T1000 (cell line): ENCODE results near the gene PER2.
A peak's percentile ranks its signal among the peaks of the same experiment; 100 is the strongest.
"Not testable (repeated sequence)": the region's sequence is repeated elsewhere in the genome, so short reads cannot be mapped to it uniquely, and the experiment has no call there.

Experiments
- DNase-seq: peaks from one replicate; lab custom pipeline; 2025; ENCODE audit warnings: mixed read lengths; lab: John Stamatoyannopoulos, UW

The PER2 gene, protein sequence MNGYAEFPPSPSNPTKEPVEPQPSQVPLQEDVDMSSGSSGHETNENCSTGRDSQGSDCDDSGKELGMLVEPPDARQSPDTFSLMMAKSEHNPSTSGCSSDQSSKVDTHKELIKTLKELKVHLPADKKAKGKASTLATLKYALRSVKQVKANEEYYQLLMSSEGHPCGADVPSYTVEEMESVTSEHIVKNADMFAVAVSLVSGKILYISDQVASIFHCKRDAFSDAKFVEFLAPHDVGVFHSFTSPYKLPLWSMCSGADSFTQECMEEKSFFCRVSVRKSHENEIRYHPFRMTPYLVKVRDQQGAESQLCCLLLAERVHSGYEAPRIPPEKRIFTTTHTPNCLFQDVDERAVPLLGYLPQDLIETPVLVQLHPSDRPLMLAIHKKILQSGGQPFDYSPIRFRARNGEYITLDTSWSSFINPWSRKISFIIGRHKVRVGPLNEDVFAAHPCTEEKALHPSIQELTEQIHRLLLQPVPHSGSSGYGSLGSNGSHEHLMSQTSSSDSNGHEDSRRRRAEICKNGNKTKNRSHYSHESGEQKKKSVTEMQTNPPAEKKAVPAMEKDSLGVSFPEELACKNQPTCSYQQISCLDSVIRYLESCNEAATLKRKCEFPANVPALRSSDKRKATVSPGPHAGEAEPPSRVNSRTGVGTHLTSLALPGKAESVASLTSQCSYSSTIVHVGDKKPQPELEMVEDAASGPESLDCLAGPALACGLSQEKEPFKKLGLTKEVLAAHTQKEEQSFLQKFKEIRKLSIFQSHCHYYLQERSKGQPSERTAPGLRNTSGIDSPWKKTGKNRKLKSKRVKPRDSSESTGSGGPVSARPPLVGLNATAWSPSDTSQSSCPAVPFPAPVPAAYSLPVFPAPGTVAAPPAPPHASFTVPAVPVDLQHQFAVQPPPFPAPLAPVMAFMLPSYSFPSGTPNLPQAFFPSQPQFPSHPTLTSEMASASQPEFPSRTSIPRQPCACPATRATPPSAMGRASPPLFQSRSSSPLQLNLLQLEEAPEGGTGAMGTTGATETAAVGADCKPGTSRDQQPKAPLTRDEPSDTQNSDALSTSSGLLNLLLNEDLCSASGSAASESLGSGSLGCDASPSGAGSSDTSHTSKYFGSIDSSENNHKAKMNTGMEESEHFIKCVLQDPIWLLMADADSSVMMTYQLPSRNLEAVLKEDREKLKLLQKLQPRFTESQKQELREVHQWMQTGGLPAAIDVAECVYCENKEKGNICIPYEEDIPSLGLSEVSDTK (N-terminal part only)

DNA sequence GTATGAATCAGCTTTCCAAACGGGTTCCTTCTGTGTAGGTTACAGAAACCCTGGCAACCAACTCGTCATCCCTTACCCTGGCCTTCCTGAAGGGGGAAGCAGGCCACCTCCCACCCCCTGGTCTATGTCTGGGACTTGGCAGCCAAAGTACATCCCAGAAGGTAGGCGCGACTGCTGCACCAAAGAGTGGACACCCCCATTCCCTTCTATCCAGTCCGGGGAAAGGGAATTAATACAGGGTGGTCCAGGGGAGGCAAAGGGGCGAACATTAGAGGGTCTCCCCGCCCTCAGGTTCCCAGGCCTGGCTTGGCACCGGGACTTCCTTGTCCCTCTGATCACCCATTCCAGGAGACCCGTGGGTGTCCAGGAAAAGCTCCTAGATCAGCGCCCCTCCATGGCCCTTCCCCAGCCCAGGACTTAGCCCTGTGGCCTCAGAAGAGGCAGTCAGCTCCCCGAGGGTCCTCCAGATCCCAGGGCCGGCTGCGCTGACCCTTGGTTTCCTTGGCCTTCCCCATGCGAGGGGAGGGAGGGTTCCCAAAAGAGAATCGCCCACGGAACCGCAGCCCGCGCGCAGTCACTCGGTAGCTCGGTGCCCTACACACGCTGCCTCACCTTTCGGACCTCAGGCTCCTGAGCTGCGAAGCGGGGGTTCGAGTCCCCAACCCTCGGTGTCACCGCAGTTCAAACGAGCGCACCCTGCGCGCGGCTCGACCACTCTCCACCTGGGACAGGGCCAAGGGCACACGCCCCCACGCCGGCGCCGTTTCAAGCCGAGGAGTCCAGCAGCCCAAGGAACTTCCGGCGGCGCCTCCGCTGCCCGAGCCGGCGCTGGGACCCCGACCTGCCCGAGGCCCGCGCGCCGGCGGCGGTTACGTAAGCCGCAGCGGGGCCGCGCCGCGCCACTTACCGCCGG lies at the start of gene PER2:
PER2 (minus strand) TSS at position 874 of the 913 bp plus-strand sequence. CDS start 10,674 bp downstream, outside the sequence.
- DNase-seq = peak; percentile 33

DNA sequence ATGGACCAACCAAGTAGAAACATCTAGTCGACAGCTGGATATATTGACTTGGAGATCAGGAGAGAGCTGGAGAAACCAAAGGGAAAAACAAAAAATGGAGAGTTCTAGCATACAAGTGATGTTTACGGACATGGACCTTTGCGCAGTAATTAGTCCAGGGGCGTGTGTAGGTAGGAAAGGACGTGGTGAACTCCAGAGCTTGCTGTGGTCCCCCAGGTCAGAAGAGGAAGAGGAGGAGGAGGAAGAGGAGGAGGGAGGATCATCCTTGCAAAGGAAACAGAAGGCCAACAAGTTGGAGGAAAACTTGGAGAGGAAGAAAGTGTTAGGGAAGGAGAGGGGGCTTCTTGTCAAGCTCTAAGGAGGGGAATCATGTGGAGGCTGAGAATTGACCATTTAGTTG lies 49.4 kb upstream of the PER2 start:
- no peak for DNase-seq

DNA sequence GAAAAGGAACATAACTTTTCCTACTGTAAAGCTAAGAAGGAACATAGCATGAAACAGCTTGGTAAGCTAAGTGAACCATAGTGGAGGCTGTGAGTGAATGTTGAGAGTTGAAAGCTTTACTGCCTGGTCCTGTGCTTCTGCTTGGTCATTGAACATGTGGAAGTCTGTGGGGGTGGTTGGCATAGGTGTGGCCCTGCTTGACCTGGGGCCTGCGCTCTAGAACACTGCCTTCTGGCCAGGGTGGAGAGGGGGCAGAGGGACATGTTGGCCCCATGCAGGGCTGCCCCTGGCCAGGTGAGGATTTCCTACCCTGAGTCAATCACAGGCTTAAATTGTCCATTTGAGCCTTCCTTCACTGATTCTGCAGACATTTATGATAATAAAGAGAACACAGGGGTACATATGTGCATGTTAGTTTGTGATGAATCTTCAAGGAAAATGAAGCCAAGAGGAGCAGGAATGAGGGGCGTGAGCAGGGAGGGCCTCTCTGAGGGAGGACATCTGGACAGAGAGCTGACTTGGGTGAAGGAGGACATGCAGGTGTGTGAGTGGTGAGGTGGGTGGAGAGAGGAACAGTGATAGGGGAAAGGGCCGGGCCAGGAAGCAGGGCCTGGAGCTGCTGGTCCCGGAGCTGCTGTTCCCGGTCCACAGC lies 48.5 kb upstream of the PER2 start:
- no peak for DNase-seq

DNA sequence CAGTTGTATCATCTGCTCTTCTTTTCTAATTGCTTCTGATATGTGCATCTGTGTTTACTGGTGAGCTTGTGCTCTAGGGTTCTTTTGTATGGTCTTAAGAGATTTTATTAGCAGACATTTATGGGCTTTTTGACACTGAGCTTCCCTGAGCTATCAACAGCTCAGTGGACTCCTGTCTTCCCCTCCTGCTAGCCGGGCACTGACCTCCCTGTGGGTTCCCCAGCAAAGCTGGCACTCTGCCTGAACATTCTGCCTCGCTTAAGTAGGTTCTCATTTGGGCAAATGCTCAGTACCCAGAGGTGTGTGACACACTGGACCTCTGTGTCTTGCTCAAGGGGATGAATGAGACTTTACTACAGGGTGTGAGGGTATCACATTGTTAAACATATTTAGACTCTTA lies 47.7 kb upstream of the PER2 start:
- DNase-seq = no peak

DNA sequence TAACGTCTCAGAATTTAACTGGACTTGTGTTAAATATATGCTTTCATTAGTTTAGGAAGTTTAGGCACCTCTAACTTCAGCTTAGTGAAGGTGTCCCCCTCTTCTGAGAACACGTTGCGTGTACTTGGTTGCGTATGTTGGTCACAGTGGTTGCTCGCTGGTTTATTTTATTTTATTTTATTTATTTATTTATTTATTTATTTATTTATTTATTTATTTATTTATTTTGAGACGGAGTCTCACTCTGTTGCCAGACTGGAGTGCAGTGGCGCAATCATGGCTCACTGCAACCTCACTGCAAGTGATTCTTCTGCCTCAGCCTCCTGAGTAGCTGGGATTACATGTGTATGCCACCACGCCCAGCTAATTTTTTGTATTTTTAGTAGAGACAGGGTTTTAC lies 47.2 kb upstream of the PER2 start:
- DNase-seq = not testable (repeated sequence)

DNA sequence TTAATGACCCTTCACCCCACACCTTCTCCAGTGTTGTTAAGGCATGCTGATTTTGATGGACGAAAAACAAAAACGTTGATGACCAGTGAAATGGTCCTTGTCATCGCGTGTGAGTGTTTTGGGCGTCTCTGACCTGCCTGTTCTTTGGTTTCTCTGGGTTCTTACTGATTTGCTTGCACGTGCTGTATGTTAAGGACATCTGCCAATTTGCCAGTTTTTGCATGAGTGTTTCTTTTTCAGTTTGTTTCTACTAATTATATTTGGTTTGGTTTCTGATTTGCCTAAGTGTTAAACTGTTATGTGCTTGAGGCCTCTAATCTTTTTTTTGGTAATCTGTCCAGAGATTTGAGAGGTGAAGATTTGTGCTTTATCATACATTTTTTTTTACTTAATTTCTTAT lies 46.5 kb upstream of the PER2 start:
- no peak for DNase-seq

DNA sequence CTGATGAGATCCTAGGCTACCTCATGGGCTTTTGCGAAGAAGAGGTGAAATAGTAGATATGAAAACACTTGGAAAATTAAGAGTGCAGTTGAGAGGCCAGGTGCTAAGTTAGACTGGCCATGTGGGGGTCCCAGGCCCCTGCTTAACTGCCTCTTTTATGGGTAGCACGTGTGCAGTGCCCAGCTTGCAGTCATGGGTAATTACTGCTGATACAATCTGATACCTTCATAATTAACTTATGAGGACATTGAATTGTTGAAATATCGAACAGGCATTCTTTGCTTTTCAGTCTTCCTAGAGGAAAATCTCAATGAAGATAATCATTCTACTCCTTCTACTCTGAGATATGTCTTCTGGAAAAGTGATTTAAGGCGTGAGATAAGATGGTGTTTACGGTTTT lies 43.5 kb upstream of the PER2 start:
- no peak for DNase-seq

DNA sequence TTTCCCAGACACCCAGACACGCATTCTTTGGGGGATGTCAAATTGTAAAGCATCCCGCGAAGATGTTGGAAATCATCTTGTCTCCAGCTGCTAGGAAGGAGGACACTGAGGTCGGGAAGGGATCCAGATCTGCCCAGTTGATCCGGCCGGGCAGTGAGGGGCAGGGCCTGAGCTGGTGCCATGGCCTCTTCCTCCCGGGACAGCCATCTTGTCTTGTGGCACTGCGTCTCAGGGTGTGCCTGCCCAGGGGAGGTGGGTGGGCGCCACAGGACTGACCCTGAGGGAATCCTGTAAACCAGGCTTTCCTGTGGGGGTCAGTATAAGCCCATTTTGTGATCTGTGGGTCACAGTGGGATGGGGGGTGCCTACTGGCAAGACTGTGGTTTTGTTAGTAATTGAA lies 42.0 kb upstream of the PER2 start:
- DNase-seq = no peak

DNA sequence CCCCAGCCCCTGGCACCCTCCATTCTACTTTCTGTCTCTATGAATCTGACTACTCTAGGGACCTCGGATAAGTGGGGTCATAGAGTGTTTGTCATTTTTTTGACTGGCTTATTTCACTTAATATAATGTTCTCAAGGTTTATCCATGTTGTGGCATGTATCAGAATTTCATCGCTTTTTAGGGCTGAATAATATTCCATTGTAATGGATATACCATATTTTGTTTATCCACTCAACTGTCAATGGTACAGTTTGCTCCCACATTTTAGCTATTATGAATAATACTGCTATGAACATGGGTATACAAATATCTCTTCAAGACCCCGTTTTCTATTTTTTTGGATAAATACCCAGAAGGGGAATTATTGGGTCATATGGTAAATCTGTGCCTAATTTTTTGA lies 39.3 kb upstream of the PER2 start:
- no peak for DNase-seq

DNA sequence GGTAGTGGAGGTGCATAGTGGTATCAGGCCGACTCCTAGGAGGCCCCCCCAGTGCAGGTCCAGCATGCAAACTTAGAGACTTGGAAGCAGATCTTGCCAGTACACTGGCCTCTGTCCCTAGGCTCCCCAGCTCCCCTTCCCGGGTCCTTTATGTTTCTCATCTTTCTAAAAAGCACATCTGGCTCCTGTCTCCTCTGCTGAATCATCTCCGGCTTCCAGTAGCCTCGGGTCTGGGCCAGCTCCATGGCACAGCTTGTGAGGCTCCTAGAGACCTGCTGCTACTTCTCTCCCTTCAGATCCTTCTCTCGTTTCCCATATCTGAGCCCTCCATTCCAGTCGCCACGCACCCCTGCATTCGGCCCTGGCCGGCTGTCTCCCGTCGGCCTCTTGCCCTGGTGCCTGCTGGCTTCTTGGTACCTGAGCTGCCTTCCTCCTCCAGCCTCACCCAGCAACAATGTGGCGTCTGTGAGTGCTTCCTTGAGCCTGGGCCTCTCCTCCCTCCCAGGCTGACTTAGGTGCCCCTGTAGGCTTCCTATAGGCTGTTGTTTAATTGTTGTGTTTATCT lies 38.5 kb upstream of the PER2 start:
- no peak for DNase-seq

DNA sequence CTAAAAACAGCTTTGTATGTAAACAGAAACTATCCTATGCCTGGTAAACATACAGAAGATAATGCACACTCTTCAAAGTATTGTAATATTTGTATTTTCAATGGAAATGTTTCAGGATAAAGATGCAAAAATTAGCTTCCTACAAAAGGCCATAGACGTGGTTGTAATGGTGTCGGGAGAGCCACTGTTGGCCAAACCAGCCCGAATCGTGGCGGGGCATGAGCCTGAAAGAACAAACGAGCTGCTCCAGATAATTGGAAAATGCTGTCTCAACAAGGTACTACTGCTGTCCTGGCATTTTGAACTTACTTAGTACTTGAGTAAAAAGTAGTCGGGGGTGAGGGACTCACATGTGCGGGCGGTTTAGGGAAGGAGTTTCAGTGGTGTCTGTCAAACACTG lies 37.3 kb upstream of the PER2 start:
- DNase-seq = no peak

DNA sequence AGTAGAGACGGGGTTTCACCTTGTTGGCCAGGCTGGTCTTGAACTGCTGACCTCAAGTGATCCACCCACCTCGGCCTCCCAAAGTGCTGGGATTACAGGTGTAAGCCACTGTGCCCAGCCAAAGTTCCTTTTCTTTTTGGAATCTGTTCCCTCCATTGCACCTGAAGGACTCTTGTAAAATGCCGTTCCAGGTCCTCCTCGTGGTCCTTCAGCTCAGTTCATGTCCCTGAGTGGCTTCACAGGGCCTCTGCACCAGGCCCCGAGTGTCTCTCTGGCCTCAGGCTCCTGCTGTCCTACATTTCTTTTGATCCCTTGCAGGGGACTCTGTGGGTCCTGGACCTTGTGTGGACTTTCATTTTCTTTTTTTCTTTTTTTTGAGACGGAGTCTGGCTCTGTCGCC lies 35.8 kb upstream of the PER2 start:
- not testable (repeated sequence) for DNase-seq

DNA sequence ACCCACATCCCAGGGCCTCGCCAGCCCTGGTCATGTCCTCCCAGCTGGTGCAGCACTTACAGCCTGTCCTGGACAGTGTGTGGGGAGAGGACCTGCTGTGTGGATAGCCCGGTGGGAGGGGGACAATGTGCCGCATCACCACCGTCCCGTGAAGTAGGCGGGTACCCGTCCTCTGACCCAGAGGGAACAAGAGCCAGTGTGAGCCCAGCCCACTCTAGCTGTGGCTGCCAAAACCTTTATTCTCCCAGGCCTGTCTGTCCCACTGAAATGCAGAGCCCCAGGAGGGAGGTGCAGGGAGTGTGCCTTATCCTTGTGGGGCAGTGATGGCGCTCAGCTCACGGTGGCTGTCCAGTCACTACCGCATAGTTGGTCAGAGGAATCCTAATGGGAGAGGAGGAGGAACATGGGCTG lies 33.6 kb upstream of the PER2 start:
- DNase-seq = no peak

DNA sequence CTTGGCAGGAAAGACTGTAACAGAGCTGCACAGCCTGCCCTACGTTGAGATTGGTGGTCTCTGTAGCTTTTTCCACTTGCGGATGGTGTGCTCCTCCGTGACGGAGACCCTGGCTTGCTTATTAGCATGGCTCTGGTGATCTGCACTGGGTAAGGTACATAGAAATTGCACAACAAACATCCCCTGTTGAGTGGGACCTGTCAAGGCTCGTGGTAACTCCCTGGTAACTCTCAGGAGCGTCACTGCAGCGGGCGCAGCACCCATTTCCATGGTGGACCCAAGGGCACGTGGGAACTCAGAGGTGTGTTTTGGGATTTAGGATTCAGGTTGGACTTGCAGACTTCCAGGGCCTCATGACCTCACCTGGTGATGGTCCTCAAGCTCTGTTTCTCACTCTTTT lies 33.1 kb upstream of the PER2 start:
- no peak for DNase-seq

DNA sequence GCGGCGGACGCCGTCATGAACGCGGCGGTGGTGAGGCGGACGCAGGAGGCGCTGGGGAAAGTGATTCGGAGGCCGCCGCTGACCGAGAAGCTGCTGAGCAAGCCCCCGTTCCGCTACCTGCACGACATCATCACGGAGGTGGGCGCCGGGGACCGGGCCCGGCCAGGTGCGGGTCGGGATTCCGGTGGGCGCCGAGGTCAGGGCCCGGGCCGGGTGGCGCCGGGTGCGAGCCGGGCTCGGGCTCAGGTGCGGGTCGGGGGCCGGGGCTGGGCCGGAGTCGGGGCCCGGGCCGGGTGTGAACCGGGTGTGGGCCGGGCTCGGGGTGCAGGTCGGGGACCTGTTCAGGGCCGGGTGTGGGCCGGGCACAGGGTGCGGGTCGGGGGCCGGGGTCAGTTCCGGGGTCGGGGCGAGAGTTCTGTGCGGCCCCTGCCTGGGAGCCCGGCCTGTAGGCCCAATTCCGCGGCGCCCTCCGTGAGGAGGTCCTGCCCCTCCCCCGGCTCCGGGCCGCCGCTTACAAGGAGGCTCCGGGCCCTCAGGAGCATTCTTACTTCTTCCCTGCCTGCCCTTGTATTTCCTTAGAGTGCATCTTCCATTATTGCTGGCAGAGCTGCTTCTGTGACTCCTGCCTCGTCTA lies 32.4 kb upstream of the PER2 start:
- no peak for DNase-seq

DNA sequence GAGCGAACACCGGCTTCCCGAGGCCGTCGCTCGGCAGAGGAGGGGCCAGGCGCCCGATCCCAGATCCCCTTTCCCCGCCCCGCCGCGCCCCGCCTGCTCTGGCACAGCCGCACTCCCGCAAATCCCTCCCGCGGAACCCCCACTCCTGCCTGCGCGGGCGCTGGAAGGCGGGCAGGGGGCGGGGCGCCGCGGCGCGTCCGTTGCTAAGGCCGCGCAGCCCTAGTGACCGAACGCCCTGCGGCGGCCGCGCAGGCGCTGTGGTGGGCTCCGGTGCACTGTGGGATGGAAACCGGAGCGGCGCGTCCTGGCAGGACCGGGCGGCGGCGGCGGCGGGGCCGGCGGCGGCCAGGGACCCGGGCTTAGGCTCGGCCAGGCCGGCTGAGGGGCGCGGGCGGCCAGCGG lies 31.8 kb upstream of the PER2 start, which contains the start of gene TRAF3IP1:
TRAF3IP1 (plus strand) TSS at position 273 of the 402 bp plus-strand sequence. CDS start 145 bp downstream, outside the sequence.
- peak; percentile 89 for DNase-seq

DNA sequence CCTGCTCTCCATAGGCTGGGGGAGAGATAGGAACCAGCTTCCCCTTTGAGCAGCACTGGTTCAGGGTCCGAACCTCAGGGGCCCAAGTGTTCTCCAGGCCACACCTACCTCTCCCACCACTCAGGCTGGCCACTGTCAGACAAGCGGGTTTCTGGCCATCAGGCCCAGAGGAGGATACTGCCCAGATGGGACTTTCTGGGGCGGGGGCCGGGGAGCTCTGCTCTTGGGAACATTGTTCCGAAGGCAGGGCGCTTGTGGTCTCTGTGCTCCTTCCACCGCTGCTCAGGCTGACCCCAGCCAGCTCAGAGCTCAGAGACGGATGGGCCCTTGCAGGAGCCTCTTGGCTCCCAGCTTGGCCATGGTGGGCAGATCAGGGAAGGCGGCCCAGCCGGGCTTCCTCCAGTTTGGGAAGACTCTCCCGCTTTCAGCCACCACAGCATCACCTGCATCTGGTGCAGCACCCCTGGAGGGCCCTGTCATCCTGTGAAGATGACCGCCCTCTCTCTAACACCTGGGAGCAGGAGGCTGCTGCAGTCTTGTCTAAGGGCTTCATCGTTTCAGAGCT lies 26.7 kb upstream of the PER2 start:
- no peak for DNase-seq

DNA sequence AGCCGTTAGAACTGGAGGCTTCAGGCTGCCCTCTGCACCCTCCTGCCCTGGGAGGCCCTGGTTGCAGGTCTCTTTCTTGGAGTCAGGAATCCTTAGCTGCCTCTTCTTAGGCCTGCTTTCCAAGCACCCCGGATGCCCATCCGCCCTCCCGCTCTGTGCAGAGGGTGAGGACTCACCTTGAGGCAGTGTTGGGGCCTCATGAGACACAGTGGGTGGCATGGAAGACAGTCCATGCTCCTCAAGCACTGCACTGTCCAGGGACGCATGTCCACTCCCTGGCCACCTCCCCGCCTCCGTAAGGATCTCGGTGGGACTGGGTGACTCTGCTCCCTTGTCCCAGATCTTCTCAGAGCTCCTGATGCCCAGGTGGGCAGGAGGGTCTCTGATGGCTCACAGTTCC lies 26.2 kb upstream of the PER2 start:
- DNase-seq = no peak

DNA sequence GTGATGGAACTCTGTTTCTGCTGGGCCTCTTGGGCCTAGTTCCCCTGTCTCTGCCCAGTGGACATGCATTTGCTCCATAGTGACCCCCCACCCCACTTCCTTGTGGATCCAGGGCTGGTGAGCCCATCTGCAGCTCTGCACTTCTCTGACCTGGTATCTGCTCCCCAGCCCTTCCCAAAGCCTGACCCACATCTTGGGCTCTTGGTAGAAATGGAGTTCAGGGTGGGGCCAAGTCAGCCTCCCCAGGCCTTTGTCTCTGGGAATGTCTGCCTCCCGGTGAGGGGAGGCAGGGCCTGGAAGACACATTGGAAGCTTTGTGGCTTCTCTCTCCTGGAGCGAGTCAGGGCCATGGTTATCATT lies 25.6 kb upstream of the PER2 start:
- DNase-seq = no peak
